ENCODE data around the gene CDH13.

The CDH13 gene

DNA sequence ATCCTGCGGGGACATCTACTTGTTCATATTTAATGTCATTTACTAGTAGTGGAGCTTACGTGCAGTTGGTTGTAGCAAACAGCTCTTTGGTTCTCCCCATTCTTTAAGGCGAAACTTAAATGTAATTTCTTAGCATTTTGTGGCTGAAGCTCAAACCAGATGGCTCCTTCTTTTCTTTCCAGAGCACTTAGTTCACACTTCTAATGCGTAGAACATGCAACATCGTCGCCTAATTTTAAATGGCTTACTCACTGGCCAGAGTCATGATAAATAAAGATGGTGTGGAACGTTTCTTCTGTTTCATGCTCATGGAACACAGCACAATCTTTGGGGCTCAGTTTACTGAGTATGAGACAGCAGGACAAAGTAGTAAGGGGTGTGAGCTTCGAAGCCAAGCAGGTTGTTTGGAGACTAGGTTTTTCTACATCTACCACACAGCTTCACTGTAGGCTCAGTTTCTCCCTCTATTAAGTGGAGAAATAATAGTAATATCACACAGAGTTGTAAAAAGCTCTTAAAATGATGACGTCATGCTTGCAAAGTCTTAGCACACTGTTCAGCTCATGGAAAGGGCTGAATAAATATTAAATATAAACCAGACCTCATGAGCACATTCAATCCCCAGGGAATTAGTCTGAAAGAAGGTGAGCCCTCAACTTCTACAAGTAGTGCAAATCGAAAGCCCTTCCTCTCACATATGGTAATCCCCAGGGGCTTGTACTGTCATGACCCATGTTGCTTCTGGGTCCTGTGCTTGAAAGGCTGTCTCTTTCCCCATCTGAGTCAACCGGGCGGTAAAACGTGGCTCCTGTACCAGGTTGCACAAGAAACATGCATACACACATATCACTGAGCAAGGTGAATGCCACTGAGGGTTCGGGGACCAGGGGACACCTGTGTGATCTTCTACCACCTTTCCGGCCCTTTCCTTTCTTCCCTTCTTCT lies 384.3 kb downstream of the CDH13 start:
- H3K27me3 ChIP-seq (ENCODE audit: insufficient read depth, low read length), result no peaks in the 10 kb centered on the region
- H3K4me3 ChIP-seq (ENCODE audit: low read depth, low read length), result no peak overlapping the region
- no peaks in the 10 kb centered on the region for H3K79me2 ChIP-seq (ENCODE audit: control insufficient read depth, insufficient read depth, low read length, unreplicated experiment)
- no peaks in the 10 kb centered on the region for H3K4me1 ChIP-seq (ENCODE audit: control insufficient read depth, insufficient read depth, low read length, unreplicated experiment)
- H3K27ac ChIP-seq (ENCODE audit: low read depth, low read length), result no peak overlapping the region
- no peaks in the 10 kb centered on the region for H3K36me3 ChIP-seq (ENCODE audit: insufficient read depth, low read length)
- H2AFZ ChIP-seq (ENCODE audit: low read length, unreplicated experiment), result no peak overlapping the region

DNA sequence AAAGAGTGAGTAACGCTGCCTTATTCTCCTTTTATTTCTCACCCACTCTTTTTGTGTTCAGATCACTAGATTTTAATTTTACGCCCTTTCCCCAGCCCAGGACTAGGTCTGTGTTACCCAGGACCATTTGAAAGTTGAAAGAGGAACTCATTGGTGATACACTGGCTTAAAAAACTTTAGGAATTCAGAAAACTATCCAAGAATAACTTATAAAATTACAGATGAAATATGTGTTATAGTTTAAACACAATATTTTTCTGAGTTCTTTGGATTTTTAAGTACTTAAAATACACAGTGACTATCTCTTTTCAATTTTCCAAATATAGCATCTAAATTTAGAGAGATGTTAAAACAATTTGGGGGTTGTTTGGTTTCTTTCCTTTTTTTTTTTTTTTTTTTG lies 385.2 kb downstream of the CDH13 start:
- Histone ChIP-seq H2AFZ (ENCODE audit: low read length, unreplicated experiment) (no peak overlapping the region), H3K4me1 (ENCODE audit: control insufficient read depth, insufficient read depth, low read length, unreplicated experiment) (no peaks in the 10 kb centered on the region), H3K79me2 (ENCODE audit: control insufficient read depth, insufficient read depth, low read length, unreplicated experiment) (no peaks in the 10 kb centered on the region), H3K27ac (ENCODE audit: low read depth, low read length) (no peak overlapping the region), H3K4me3 (ENCODE audit: low read depth, low read length) (no peak overlapping the region), H3K27me3 (ENCODE audit: insufficient read depth, low read length) (no peaks in the 10 kb centered on the region), H3K36me3 (ENCODE audit: insufficient read depth, low read length) (no peaks in the 10 kb centered on the region)

DNA sequence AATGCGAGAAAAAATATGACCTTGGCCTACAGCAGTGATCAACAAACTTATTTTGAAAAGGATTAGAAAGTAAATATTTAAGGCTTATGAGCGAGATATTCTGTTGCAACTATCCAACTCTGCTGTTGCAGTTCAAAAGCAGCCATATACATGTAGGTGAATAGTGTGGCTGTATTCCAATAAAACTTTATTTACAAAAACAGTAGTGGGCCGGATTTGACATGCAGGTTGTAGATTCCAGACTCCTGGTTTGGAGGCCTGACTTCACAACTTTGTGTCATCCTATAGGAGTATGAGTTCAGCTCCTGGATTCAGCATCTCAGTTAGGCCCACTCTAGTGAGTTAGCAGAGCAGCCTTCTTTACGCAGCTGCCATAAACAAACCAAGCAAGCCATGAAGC lies 386.3 kb downstream of the CDH13 start:
- Histone ChIP-seq H3K27me3 (ENCODE audit: insufficient read depth, low read length) (no peaks in the 10 kb centered on the region), H3K27ac (ENCODE audit: low read depth, low read length) (no peak overlapping the region), H3K4me3 (ENCODE audit: low read depth, low read length) (no peak overlapping the region), H3K36me3 (ENCODE audit: insufficient read depth, low read length) (no peaks in the 10 kb centered on the region), H2AFZ (ENCODE audit: low read length, unreplicated experiment) (no peak overlapping the region), H3K4me1 (ENCODE audit: control insufficient read depth, insufficient read depth, low read length, unreplicated experiment) (no peaks in the 10 kb centered on the region), H3K79me2 (ENCODE audit: control insufficient read depth, insufficient read depth, low read length, unreplicated experiment) (no peaks in the 10 kb centered on the region)

DNA sequence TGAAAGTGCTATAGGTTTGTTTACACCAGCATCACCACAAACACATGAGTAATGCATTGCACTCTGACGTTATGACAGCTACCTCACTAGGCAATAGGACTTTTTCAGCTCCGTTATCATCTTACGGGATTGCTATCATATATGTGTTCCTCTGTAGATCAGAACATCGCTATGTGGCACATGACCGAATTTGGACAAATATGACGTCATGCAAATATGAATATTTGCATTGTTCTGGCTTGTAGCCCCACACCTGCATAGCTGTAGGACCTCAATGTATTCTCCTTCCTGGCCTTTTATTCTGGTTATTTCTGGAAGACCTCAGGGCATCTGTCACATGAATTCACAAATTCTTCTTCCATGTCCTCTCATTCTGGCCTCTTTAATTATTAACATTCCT lies 393.2 kb downstream of the CDH13 start:
- Histone ChIP-seq H3K79me2 (ENCODE audit: control insufficient read depth, insufficient read depth, low read length, unreplicated experiment) (no peaks in the 10 kb centered on the region), H3K36me3 (ENCODE audit: insufficient read depth, low read length) (no peaks in the 10 kb centered on the region)

DNA sequence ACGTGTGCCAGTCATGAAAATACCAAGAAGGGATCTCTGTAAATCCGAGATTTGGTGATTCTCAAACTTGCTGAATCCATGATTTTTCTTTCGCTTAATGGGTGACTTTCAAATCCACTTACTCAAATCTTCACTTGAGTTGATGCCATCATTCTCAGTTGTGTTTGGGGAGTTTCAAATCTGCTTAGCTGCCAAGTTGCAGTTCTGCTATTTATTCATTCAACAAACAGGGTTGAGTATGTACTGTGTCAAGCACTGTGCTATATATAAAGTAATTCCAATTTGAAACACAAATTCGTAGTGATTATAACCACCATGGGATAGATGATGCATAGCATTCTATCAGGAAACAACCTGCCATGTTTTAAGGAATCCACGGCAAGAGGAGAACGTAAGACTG lies 394.3 kb downstream of the CDH13 start:
- Histone ChIP-seq H3K4me1 (ENCODE audit: control insufficient read depth, insufficient read depth, low read length, unreplicated experiment) (no peaks in the 10 kb centered on the region), H3K79me2 (ENCODE audit: control insufficient read depth, insufficient read depth, low read length, unreplicated experiment) (no peaks in the 10 kb centered on the region), H3K27ac (ENCODE audit: low read depth, low read length) (no peak overlapping the region), H3K36me3 (ENCODE audit: insufficient read depth, low read length) (no peaks in the 10 kb centered on the region), H3K27me3 (ENCODE audit: insufficient read depth, low read length) (no peaks in the 10 kb centered on the region), H2AFZ (ENCODE audit: low read length, unreplicated experiment) (no peak overlapping the region), H3K4me3 (ENCODE audit: low read depth, low read length) (no peak overlapping the region)

More for the DNA sequence above, 393.2 kb downstream of the CDH13 start:
- H3K4me1 ChIP-seq (ENCODE audit: control insufficient read depth, insufficient read depth, low read length, unreplicated experiment), result no peaks in the 10 kb centered on the region
- no peak overlapping the region for H2AFZ ChIP-seq (ENCODE audit: low read length, unreplicated experiment)
- H3K27me3 ChIP-seq (ENCODE audit: insufficient read depth, low read length), result no peaks in the 10 kb centered on the region
- H3K4me3 ChIP-seq (ENCODE audit: low read depth, low read length), result no peak overlapping the region
- H3K27ac ChIP-seq (ENCODE audit: low read depth, low read length), result no peak overlapping the region

DNA sequence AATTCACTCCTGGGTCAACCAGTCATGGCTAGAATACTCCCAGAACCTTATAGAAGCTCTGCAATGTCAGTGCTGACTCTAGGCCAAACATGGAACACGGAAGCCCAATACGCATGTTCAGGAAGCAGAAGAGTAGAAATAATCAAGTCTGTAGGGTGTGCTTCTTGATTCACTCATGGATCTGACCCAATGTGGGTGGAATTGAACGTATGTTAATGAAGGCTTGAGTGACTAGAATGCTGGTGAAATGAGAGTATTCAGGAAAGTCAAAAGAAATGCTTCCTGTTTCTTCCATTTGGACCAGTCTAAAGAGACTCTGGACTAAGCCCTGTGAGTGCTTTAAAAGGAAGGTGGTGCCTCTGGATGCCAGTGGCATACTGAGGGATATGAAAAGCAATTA lies 395.0 kb downstream of the CDH13 start:
- Histone ChIP-seq H3K4me1 (ENCODE audit: control insufficient read depth, insufficient read depth, low read length, unreplicated experiment) (no peaks in the 10 kb centered on the region), H3K79me2 (ENCODE audit: control insufficient read depth, insufficient read depth, low read length, unreplicated experiment) (no peaks in the 10 kb centered on the region)

DNA sequence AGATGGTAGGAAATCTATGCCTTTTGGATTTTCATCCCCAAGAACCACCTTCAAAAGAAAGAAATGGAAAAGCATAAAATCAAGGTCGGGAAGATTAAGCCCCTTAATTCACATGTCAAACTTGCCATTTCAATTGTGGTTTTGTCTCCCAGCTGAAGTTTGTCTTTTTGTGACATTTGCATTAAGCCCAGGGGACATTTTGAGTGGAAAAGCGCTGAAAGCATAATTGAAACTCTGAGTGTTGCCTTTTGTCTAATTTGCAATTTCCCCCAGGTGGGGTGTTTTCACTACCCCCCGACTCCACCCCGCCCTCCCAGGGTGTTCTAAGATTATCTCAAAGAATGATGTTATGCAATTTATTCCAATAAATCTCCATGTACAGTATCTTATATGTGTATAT lies 396.2 kb downstream of the CDH13 start:
- Histone ChIP-seq H3K4me1 (ENCODE audit: control insufficient read depth, insufficient read depth, low read length, unreplicated experiment) (no peaks in the 10 kb centered on the region), H3K27me3 (ENCODE audit: insufficient read depth, low read length) (no peaks in the 10 kb centered on the region), H3K36me3 (ENCODE audit: insufficient read depth, low read length) (no peaks in the 10 kb centered on the region), H3K79me2 (ENCODE audit: control insufficient read depth, insufficient read depth, low read length, unreplicated experiment) (no peaks in the 10 kb centered on the region), H3K27ac (ENCODE audit: low read depth, low read length) (no peak overlapping the region), H3K4me3 (ENCODE audit: low read depth, low read length) (no peak overlapping the region), H2AFZ (ENCODE audit: low read length, unreplicated experiment) (no peak overlapping the region)

More for the DNA sequence above, 395.0 kb downstream of the CDH13 start:
- no peak overlapping the region for H2AFZ ChIP-seq (ENCODE audit: low read length, unreplicated experiment)
- no peaks in the 10 kb centered on the region for H3K36me3 ChIP-seq (ENCODE audit: insufficient read depth, low read length)
- H3K27ac ChIP-seq (ENCODE audit: low read depth, low read length), result no peak overlapping the region
- H3K4me3 ChIP-seq (ENCODE audit: low read depth, low read length), result no peak overlapping the region
- H3K27me3 ChIP-seq (ENCODE audit: insufficient read depth, low read length), result no peaks in the 10 kb centered on the region

DNA sequence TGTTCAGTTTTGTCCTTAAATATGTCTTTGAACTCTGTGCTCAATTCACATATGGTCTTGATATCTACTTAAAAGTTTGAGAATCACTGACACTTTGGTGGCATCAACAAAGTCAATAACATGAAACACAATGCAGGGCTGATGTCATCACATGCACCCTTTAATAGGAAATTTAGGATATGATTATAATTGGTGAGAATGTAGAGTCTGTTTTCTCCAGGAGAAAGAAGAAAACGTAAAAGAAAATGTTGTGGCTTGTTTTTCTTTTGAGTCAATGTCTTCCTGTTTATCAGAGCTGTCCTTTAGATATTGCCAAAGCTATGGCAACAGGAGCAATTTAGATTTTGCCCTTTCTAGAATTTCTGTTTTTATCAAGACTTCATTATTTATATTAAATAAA lies 396.9 kb downstream of the CDH13 start:
- Histone ChIP-seq H3K27me3 (ENCODE audit: insufficient read depth, low read length) (no peaks in the 10 kb centered on the region), H3K4me3 (ENCODE audit: low read depth, low read length) (no peak overlapping the region), H3K27ac (ENCODE audit: low read depth, low read length) (no peak overlapping the region), H3K4me1 (ENCODE audit: control insufficient read depth, insufficient read depth, low read length, unreplicated experiment) (no peaks in the 10 kb centered on the region), H2AFZ (ENCODE audit: low read length, unreplicated experiment) (no peak overlapping the region), H3K36me3 (ENCODE audit: insufficient read depth, low read length) (no peaks in the 10 kb centered on the region), H3K79me2 (ENCODE audit: control insufficient read depth, insufficient read depth, low read length, unreplicated experiment) (no peaks in the 10 kb centered on the region)

DNA sequence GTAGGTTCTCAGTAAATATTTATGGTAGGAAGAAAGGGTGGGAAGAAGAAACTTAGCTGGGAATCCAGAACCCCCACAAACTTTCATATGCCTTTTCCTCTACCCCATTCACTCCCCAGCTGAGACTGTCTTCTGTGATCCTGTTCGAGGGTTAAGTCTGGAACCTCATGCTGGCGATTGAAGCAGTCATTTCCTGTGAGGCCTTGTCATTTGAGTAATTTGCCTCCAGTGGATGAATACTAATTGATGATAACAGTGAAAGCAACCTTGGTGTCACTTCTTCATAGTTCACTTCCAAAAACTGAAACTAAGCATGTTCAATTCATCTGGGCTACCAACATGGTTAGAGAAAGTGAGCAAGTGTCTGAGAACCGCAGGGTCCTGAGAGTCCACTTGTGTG lies 401.2 kb downstream of the CDH13 start:
- H3K79me2 ChIP-seq (ENCODE audit: control insufficient read depth, insufficient read depth, low read length, unreplicated experiment), result no peaks in the 10 kb centered on the region
- no peaks in the 10 kb centered on the region for H3K36me3 ChIP-seq (ENCODE audit: insufficient read depth, low read length)
- H2AFZ ChIP-seq (ENCODE audit: low read length, unreplicated experiment), result no peak overlapping the region
- no peaks in the 10 kb centered on the region for H3K4me1 ChIP-seq (ENCODE audit: control insufficient read depth, insufficient read depth, low read length, unreplicated experiment)
- no peak overlapping the region for H3K27ac ChIP-seq (ENCODE audit: low read depth, low read length)
- H3K4me3 ChIP-seq (ENCODE audit: low read depth, low read length), result no peak overlapping the region
- no peaks in the 10 kb centered on the region for H3K27me3 ChIP-seq (ENCODE audit: insufficient read depth, low read length)

DNA sequence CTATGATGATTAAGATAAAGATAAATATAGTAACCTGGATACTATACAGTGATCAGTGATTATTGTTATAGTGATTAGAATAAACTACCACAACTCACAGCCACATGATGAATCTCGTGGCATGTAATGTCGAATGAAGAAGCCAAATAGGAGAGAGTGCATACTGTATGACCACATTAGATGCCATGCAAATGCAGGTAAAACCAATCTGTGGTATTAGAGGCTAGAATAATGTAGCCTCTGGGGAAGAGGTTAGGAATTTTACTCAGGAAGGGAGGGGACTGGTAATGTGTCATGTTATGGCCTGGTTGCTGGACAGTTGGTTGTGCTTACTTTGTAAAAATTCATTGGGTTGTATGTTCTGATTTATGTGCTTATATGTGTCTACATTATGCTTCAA lies 402.7 kb downstream of the CDH13 start:
- Histone ChIP-seq H2AFZ (ENCODE audit: low read length, unreplicated experiment) (no peak overlapping the region), H3K4me1 (ENCODE audit: control insufficient read depth, insufficient read depth, low read length, unreplicated experiment) (no peaks in the 10 kb centered on the region), H3K79me2 (ENCODE audit: control insufficient read depth, insufficient read depth, low read length, unreplicated experiment) (no peaks in the 10 kb centered on the region), H3K27me3 (ENCODE audit: insufficient read depth, low read length) (no peaks in the 10 kb centered on the region), H3K27ac (ENCODE audit: low read depth, low read length) (no peak overlapping the region), H3K36me3 (ENCODE audit: insufficient read depth, low read length) (no peaks in the 10 kb centered on the region), H3K4me3 (ENCODE audit: low read depth, low read length) (no peak overlapping the region)

DNA sequence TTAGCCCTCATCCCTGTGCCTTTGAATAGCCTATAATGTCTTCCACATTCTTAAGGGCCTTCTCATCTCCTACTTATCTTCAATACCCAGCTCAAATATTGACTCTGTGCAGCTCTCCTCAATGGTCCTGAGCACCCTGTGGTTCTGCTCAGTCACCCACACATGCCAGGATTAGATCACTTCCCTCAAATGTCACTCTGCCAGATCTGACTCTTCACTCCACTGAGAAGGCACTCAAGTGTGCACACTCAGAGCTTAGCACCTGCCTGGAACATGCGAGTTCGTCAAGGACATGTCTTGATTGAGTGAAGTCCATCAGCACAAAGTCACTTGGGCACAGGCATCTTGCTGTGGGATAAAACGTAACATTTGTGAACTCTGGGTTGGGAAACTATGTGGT lies 404.8 kb downstream of the CDH13 start:
- Histone ChIP-seq H2AFZ (ENCODE audit: low read length, unreplicated experiment) (no peak overlapping the region), H3K79me2 (ENCODE audit: control insufficient read depth, insufficient read depth, low read length, unreplicated experiment) (no peaks in the 10 kb centered on the region), H3K36me3 (ENCODE audit: insufficient read depth, low read length) (no peaks in the 10 kb centered on the region), H3K4me1 (ENCODE audit: control insufficient read depth, insufficient read depth, low read length, unreplicated experiment) (no peaks in the 10 kb centered on the region), H3K27ac (ENCODE audit: low read depth, low read length) (no peak overlapping the region), H3K27me3 (ENCODE audit: insufficient read depth, low read length) (no peaks in the 10 kb centered on the region), H3K4me3 (ENCODE audit: low read depth, low read length) (no peak overlapping the region)

Data from ACC112 (cell line).